RPMI7951 (cell line): ENCODE measurements around the gene ITGA8. TPM values are rescaled to one million over a fixed set of nuclear protein-coding genes. Genes with fewer than 3 reads are reported as not detected.
A peak's percentile ranks its signal among the peaks of the same experiment; 100 is the strongest.
"Not testable (repeated sequence)": the region's sequence is repeated elsewhere in the genome, so short reads cannot be mapped to it uniquely, and the experiment has no call there.

Experiments
- DNase-seq: peaks from one replicate; pipeline ENCODE4 v3.0.0-alpha.2; 2012; ENCODE audit warnings: low read depth
- total RNA-seq: library from RNA; depleted of rRNA; stranded (reverse); fragments of >200 nt; shearing (Covaris generic); gene quantifications from 2 replicates; pipeline ENCODE4 v1.2.3, GENCODE V29; 2014

ITGA8 gene
- total RNA-seq, 1 experiment from 2014 or later = 7.6 TPM

DNA sequence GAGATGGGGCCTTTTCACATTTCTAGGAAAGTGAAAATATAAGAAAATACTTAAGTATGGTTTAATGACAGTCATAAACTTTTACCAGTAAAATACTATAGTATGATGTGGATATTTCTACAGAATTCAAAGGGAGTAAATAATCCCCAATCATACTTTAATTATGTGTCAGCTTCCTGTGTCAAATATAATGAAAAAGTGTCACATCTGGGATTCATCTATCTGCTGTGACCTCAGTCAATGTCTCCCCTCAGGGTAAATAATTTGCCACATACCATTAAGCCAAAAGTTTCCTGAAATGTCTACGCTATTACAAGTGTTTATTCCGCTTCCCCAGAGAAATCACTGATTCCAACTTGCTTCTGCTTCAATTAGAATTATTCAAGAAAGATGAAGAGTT lies 110.5 kb downstream of the ITGA8 start:
- DNase-seq = peak; percentile 92

DNA sequence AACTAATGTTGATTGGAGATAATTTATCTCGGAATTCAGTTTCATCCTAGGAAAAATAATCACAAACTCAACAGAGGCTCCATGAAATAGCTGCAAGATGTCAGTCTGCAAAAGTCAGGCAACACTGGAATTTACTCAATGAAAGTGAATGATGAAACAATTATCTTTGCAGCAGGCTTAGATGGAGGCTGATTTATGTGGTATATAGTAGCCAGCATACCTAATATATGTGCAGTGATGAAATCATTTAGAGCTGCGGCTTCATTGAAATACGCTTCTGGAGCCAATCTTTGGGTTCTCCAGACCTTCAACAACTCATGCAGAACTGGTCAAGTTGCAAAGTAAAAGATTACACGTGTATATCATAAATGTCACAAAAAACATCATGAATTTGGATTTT lies 113.3 kb downstream of the ITGA8 start:
- no peak for DNase-seq

DNA sequence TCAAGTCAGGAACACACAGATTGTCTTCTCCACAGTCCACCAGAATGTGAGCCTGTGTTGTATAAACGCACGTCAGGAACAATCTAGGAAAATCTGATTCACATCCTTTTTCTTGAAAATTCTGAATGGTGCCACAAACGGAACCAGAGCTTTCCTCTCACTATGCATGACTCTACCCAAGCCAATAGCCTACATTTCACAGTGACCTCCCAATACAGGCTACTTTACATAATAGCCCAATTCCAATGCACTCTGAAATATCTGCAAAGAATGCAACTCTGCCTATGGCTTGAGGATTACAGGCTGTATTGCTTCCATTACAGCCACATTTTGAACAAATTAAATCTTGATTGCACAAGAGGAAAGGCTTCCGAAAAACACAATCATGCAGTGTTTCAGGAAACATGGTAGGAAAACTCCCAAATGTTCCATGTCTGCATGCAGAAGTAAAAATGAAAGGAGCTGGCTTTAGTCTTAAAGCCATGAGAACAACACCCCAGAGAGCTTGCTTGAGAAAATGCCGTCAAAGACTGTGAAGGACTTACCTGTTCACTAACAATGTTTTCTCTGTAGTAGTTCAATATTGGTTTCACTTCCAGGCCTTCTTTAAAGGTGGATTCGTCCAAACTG lies 113.9 kb downstream of the ITGA8 start:
- DNase-seq = peak; percentile 44

DNA sequence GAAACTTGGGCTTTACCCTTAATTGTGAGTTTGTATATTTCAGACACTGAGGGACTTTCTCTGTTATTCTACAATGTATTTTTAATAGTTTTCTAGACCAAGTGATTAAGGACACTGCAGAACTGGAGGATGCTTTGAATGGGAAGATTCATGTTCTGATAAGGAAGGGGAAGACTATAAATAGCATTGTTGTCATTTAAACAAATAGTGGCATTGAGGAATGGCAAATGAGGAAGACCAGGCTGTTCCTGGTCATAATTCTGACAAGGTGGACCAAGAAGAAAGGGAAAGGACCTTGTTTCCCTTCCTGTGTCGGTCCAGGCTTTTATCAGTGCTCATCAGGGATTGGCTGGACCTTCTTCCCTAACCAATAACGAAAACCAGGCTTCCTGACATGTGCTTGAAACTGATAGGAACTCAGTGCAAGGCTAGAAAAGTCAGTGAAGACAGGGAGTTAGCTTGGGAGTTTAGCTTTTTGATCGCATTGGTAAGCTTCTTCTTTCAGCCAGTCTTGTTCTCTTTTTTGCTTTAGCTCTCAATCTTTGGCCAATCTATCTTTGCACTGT lies 116.2 kb downstream of the ITGA8 start:
- peak; percentile 38 for DNase-seq

DNA sequence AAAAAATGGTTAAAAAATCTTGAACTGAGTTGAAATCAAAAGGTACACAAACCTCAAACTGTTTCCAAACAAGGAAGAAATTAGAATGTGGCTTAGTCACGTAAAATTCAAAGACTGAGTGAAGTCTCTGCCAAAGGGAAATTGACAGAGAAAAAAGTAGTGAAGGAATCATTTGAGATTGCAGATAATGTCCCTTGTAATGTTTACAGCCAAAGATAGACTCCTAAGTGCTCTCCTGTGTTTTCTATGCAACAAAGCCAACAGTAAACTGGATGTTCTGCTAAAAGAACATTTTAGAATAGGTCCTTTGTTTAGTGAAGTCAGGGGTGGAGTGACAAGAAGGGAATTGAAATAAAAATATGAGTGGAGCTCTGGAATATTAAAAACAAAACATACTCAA lies 117.9 kb downstream of the ITGA8 start:
- no peak for DNase-seq

DNA sequence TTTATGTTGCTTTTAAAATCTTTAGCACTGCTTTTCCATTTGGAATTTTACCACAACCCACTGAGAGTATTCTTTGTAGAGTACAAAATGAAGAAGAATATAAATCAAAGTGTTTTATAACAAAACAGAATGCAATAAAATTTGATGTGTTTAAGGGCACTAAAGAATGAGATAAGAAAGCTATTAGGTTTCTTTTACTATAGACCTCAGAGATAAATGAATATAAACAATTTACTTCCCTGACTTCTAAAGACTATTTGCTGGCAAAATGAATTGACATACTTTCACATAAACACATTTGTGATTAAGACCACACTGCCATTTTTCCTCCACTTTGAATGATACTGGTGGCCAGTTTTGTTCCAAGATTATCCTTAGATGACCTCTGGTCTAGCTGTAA lies 124.5 kb downstream of the ITGA8 start:
- no peak for DNase-seq

DNA sequence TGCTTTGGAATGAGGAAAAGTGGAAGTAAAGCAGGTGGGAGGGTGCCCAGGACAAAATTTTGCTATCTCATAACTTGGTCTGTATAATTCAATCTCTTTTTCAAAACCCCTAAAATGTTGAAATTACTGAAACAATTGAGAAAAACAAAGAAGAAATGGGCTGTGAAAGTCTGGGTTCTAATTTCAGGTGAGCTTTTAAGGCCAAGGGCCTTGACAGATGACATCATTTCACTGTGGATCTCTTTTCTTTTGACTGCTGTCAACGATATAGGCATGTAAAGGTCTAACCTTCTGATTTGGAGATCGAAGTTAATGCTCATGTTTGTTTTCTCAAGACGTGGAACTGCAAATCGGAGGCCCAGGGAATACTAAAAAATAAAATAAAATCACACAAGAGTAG lies 127.8 kb downstream of the ITGA8 start:
- no peak for DNase-seq

DNA sequence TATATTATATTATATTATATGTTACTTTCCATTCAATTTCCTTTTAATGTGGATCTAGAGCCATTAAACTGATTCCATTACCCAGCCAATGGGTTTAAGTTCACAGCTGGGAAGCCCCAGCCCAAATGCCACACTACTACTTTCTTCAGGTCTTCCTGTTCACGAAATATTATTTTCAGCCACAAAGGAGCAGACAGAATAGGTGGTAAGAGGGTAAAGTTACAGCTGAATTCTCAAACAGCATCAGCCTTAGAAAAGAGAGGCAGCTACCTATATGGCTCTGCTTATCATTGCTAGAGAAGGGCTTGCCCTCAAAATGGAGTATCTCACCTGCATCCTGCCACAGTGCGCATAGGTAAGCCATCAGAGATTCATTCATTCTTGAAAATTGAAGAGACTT lies 128.3 kb downstream of the ITGA8 start:
- DNase-seq = no peak

DNA sequence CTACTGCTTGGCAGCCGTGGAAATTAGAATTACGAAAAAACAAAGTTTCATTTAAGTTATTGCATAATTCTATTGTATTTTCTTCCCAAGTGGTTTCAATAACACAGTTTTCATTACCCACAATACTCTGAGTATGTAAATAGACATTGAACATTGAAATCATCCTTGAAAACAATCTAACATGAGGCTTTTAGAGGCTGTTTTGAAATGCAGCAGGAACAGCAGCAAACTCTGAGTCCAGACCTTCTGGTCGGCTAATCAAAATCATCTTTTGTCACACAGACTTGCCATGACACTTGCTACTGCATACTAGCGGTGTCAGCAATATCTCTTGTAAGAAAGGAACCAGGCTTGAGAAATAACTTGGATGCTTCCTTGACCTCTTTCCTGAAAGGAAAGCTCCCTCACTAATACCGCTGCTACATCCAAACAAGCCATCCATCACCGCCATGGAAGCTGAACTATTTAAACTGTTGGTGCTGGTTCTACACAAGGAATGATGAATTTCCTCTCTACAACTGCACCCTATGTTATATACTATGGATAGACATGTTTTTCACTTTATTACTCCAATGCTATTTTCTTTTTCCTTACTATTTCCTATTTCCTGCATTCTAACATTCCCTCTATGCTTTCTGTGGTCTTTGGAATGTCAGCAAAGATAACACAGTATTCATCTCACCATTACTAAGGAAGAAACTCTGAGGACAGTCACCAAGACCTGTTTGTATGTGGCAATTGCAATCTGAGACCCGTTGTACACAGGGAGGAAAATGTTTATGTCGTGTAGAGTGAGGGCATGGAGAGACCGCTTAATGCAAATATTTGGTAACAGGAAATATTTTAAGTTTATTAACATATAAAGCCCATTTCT lies 130.8 kb downstream of the ITGA8 start:
- no peak for DNase-seq

DNA sequence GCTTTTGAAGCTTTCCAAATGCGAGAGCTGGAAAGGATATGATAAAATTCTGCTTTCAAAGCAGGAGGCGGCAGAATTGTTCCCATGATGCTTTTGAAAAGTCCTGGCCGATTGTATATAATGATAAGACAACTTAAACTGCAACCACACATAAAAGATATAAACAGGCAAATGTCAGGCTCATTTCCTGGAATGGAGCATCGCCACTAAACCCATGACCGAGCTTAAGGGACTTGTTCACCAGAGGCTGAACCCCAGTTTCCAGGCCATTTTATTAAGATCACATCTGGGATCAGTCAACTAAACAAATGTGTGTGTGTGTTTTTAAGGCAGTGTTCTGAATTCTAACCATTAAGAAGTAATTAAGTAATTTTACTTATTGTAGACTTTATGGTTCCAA lies 131.6 kb downstream of the ITGA8 start:
- DNase-seq = no peak

DNA sequence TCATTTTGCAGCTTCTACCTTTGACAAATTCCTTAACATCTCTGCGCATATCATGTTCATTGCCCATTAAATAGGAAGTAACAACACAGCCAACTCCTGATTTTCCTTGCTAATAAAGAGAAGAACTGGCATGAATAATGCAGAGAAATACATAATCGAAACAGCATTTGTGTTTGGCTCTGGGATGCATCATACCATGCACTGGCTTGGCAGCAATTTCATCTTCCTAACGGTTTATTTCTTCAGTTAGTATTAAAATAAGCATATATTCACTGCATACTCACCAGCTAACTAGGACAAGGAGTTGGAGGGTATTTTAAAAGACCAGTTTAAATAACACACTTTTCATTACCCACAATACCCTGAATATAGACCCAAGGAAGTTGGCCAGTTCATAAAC lies 132.5 kb downstream of the ITGA8 start:
- no peak for DNase-seq

DNA sequence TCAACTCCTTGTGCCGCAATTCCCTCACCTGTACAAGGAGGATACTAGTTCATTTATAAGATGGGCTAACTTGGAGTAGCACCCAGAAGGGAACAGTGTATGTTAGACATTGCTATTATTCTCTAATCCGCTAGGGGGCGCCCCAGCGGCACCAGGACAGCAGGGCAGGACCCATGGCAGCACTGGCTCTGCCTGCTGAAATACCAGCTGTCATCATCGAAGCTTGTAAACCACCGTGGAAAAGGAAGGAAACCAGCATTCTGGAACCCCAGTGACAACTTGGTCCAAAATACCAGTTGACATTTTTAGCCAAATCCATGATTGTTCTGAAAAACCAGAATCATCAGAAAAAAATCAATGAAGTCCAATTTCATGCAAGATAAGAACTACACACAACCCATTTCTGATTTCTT lies 134.4 kb downstream of the ITGA8 start:
- peak; percentile 71 for DNase-seq

DNA sequence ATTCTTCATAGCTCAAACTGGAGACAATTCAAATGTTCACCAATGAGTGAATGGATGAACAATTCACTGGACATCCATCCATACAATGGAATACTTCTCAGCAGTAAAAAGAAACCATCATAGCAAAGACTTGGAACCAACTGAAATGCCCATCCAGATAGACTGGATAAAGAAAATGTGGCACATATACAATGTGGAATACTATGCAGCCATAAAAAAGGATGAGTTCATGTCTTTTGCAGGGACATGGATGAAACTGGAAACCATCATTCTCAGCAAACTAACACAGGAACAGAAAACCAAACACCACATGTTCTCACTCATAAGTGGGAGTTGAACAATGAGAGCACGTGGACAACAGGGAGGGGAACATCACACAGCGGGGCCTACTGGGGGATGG lies 136.8 kb downstream of the ITGA8 start:
- DNase-seq = not testable (repeated sequence)

DNA sequence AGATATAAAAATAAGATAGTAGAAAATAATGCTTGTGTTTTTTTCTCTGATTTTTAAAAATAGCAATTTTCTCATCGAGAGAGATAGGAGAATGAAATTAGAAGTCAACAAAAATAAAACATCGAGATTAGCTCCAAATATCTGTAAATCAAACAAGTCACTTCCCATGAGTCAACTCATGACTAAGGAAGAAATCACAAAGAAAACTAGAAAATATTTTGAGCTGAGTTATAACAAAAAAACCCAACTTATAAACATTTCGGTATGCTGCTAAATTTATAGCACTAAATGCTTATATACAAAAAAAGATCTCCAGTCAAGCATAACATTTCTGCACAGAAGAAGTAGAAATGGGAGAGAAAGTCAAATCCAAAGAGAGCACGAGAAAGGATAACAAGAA lies 140.1 kb downstream of the ITGA8 start:
- peak; percentile 51 for DNase-seq

DNA sequence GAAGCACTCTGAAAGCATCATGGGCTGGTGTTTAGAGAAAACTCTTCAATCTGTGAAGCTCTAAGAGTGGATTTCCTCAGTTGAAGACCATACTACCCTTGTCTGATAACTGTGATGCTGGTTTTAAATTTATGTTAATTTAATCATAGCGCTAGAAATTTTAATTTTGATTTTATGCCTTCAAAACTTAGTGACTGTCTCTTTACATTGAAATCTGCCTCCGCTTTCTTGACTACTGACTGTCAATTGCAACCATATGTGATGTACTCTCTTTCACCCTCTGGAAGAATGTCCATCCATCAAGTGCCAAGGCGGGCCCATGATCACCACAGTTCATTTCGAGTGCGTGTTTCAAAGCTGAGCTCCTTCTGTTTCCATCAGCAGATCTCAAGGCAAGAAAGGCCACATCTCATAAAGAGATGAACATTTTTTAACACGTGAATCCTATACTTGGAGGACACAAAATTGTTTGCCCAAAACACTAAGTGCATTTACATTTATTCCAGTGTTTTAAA lies 147.1 kb downstream of the ITGA8 start:
- DNase-seq = peak; percentile 34

DNA sequence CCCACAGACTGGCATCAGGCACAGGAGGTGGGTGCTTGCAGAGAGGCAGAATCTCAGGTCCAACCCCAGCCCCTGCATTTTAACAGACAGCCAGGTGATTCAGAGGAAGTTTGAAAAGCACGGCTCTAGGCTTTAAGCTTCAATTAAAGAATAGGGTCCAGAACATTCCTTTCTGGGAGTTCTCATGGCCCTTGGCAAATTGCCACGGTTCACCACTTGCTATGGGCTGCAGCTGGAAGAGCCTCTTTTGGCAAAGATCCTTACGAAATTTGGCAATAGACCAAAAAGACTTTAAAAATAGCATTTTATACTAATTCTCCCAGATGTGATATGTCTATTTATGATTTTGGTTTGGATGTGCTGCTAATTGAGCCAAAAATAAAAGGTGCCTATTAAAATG lies 148.1 kb downstream of the ITGA8 start:
- DNase-seq = peak; percentile 84

DNA sequence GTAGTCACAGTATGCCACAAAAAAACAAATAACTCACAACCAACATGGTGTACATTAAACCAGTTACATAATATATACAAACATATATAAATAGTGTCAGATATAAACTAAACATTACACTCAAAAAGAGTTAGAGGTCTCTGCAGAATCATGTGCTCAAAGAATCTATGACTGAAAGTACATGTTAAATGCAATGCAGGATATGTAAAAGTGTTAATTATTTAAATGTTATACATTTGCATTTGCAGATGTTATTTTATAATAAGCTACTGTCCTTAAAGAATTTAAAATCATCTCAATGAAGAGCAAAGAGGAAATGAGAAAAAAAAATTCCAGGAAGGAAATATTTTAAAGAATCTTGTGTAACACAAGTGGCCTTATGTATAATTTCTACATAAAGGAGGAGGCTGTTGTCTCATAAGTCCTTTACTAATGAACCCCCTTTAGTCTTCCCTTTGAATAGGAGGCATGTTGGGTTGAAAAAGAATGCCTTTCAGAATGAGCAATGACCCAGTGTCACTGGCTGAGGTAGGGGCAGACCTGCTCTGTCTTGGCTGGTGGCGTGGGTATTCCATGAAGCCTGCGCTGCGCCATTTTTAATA lies 148.9 kb downstream of the ITGA8 start:
- no peak for DNase-seq

DNA sequence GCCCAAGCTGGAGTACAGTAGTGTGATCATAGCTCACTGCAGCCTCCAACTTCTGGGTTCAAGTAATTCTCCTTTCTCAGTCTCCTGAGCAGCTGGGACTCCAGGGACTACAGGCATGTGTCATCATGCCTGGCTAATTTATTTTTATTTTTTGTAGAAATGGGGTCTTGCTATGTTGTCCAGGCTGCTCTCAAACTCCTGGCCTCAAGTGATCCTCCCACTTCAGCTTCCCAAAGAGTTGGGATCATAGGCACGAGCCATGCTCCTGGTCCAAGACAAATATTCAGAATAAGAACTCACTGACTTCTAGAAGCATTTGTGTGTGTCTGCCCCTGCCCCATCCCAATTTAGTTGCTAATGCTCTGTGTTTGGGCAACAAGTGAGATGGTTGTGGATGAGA lies 151.8 kb downstream of the ITGA8 start:
- no peak for DNase-seq

DNA sequence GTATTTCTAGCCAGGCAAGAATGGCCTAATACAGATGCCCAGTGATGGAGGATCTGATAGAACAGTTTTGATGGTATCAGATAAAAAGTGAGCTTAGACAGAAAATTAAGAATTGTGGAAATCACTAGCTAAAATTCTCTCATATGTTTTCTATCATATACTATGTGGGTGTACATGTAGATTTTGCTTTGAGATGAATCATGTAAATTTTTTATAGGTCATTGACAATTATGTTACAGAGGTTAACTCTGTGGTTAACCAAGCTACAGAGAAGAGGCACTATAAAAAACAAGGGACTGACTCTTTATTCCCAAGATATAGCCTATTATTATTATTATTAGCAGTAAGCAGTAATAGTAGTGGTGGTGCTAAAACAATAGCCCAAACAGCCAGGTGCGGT lies 156.5 kb downstream of the ITGA8 start:
- no peak for DNase-seq

DNA sequence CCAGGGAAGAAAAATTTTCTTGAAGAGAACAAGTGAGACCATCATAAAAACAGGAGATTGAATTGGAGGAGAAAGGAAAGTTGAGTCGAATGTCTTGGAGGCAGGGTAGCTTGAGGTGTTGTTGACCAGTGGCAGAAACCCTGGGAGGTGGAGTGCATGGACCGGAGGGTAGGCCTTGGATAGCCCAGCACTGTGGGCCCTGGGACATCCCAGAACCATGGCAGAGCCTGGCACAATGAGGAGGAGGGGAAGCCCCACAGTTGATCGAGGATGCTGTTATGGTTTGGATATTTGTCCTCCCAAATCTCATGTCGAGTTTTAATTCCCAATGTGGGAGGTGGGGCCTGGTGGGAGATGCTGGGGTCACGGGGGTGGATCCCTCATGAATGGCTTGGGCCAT lies 157.1 kb downstream of the ITGA8 start:
- no peak for DNase-seq

DNA sequence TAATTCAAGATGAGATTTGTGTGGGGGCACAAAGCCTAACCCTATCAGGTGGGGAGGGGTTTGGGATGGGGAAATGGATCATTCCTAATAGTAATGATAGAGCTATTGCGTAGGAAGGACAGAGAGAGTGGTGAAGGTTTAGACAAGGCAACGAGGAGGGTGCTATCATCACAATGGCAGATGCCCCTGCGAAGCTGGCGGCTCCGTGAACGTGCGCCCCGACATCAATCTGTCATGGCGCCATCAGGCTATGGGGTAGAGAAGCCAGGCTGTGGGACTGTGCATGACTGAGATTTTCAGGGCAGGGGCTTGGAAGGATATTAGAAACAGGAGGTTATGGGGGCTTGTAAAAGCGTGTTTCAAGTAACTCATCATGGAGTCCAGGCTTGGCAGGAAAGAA lies 157.6 kb downstream of the ITGA8 start:
- no peak for DNase-seq

DNA sequence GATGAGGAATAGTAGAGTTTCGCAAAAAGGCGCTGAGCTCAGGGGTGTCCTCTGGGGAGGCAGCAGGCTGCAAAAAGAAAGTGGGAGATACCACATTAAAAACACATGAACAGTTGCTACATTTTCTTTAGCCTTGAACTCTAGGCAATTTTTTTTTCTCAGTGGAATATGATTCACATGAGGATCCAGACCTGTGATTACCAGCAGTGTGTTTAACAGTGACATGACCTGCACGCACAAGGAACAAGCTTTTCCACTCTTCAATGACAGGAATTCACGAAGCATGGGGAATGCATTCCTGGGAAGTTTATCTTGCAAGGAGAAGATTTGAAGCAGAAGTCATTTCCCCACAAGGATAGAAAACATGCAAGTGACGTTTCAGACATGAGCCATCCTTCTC lies 161.6 kb downstream of the ITGA8 start:
- DNase-seq = peak; percentile 46
